ENCODE data around the gene EDIL3.

The EDIL3 gene

DNA sequence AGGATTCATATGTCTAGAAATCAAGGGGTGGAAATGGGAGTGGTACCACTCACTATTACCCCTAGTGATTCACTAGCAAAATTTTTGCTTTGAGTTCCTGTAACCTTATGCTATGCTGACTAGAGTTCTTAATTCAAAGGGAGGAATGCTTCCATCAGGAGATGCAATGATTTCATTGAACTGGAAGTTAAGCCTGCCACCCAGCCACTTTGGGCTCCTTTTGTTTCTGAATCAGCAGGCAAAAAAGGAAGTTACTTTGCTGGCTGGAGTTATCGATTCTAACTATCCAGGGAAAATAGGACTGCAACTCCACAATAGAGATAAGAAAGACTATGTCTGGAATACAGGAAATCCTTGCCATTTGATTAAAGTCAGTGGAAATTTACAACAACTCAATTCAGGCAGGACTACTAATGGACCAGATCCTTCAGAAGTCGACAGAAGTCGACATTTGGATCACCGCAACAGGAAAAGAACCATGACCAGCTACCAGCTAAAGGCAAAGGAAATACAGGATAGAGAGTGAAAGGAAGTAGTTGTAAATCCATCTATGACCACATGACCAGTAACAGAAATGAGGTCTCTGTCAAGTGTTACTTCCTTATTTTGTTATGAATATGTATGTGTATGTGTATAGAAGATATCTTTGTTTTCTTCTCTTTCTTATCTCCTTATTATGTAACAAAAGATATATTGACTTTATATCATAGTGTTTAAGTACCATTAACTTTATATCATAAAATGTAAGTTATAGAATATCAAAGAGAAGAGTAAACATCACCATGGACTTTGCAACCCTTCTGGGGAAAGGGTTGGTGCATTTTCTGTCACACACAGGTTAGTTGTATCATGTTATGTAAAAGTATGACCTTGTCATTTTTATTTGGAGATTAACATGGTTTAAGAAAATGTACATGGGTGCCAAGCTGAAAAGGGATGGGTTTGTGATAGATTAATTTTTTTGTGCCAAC lies 465.3 kb downstream of the EDIL3 start:
- DNase-seq (ENCODE audit: extremely low read depth in 1 of 2, low read depth in 1 of 2): no peak

DNA sequence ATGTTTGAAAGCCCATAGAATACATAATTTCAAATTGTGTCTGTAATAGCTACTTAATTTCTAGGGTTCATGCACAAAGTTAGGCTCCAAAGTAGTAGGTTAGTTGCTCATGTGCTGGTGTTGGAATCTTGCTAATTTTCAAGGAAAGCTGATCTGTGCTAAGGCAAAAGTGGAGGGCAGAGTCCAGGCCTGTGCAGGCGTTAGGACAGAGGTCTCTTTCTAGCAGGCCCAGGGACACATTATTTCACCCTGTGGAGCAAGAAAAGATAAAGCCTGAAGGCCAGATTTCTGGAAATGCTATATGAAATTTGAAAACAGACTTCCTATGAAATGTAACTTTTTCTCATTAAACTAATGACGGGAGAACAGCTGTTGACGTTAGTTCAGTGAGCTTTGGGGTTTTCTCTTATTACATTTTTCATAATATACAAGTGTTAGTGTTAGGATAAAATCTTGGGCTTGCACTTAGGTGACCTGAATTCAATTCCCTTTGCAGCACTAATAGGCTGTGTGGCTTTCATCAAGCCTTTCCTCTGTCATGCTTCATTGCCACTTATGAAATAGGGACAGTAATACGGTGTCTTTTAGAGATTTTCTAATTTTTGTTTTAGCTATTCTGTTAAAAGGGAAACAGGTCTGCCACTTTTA lies 467.3 kb downstream of the EDIL3 start:
- no peak for DNase-seq (ENCODE audit: extremely low read depth in 1 of 2, low read depth in 1 of 2)

DNA sequence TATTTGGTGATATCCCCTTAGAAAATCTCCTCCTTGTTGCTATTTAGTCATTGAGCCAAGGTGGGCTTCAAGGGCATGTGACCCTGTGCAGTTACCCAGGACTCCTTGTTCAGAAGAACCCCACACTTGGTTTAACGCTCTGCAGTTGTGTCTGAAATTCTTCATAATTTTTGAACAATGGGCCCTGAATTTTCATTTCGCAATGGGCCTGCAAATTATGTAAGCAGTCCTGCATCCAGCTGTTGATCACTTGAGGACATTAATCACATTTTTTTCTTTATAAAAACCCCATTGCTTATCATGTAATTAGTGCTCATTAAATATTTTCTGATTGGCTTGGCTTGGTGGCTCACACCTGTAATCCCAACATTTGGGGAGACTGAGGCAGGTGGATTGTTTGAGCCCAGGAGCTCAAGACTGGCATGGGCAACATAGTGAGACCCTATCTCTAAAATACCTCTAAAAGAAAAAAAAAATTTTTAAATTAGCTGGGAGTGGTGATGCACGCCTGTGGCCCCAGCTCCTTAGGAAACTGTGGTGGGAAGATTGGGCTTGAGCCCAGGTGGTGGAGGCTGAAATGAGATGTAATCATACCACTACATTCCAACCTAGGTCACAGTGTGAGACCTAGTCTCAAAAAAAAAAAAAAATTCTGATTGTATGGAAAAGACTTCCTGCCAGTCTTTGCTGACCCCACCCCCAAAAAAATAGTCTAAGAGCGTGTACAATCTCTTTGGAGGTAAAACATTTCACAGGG lies 469.8 kb downstream of the EDIL3 start:
- DNase-seq (ENCODE audit: extremely low read depth in 1 of 2, low read depth in 1 of 2): no peak

- no peak for DNase-seq (ENCODE audit: extremely low read depth in 1 of 2, low read depth in 1 of 2)
These were observed 470.5 kb downstream of the EDIL3 start for GRCh38 chr5:83914199-83914598.

DNA sequence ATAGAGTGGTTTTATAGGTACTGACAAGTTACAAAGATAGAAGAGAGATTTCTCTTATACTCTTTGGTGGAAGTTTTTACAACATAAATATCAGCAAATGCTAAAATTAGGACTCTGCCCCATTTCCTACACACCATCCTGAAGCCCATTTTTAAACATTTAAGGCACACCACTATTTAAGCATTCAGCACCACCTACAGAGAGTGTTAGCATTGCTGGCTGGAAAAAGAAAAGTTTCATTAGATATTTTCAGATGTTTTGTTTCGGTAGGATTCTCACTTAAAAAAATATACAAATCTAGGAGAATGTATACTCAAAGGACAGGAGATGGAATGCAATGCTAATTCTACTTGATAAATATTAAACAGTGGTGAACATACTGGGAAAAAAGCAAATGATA lies 471.1 kb downstream of the EDIL3 start:
- DNase-seq (ENCODE audit: extremely low read depth in 1 of 2, low read depth in 1 of 2): no peak

DNA sequence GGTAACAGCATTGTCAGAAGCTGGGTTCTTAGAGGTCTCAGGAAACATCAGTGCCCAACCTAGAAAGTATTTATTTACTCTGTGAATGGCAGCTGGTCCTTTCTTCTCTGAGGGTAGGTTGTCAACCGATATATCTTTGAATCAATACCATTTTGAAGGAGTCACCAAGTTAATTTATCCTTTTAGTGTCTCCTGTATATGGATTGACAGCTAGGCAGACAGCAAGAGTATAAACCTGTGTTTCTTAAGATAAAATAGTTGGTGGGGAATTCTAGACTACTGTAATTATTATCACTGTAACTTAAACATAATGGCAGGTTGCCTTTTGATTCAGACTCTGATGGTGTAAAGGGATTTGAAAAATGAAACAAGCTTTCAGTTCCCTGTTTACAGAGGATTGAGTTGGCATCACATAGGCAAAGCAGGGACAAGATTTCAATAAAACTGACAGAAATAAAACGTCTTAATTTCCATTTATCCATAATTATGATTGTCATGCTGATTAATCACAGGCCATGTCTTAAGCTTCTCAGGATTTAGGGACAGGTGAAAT lies 473.2 kb downstream of the EDIL3 start:
- DNase-seq (ENCODE audit: extremely low read depth in 1 of 2, low read depth in 1 of 2): no peak

DNA sequence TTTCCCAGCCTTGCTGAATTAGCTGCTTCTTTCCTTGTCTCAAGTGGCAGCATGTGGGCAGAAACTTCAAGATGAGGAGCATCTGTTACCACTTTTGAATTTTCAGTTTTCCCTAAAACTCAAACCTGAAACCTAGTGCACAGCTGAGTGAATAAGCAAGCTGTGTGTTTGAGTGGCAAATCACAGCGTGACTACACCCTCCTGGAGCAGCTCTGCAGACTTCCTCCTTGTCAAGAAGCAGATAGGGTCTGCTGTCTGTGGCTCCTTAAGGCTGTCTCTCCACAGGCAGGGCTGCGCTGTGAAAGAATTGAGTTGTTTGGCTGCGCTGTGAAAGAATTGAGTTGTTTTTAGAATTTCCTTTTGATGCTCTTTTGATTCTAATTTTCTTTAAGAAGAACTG lies 484.4 kb downstream of the EDIL3 start:
- DNase-seq (ENCODE audit: extremely low read depth in 1 of 2, low read depth in 1 of 2): no peak

DNA sequence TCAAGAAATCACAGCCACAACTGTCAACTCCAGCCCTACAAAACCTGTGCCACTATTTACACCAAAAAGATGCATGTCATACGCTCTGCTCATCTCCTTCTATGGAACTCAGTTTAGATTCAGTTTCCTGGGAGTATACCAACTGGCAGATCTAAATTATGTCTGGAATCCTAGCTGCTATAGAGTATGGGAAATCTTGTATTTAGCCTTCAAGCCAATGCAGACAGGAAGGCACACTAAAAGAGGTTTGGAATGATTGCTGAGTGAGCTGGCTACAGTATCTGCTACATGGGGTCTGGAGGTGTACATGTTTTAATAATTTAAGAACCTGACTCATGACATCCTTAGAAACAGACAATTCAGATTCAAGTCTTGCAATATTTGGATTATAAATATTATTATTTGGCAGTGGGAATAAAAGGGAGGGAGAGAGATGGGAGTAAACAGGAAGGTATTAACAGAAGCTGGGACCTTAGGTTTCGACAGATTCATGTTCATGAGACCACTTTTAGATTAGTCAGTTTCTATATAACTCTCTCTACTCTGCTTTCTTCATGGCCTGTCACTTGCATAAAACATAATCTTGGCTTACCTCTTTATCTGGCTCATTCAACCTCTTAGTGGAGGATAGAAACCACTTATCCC lies 485.2 kb downstream of the EDIL3 start:
- no peak for DNase-seq (ENCODE audit: extremely low read depth in 1 of 2, low read depth in 1 of 2)

- no peak for DNase-seq (ENCODE audit: extremely low read depth in 1 of 2, low read depth in 1 of 2)
These were observed 488.8 kb downstream of the EDIL3 start for GRCh38 chr5:83895860-83896259.

DNA sequence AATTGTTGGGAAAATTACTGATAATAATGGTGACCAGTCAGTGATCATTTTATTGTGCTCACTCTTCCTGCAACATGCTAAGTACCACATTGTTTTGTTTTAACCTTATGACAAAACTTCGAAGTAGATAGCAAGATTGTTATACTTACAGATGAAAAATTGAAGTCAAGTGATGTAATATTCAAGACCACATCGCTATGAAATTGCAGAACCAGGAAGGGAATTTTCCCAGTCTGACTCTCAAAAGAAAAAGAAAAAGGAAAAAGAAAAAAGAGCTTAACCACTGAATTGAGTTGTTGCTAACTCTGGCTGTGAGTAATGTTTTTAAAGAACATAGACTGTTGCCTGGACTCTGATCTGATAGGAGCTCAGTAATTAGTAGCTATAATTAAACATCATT lies 493.4 kb downstream of the EDIL3 start:
- no peak for DNase-seq (ENCODE audit: extremely low read depth in 1 of 2, low read depth in 1 of 2)

All from activated CD8-positive, alpha-beta memory T cell treated with anti-CD3 and anti-CD28 coated beads for 1 hour (primary cell).